Esophagus squamous epithelium (tissue), 4 donors: ENCODE data around the gene LINC00237.

Experiments
- CTCF ChIP-seq, 6 experiments: fragments of 450-650 bp in 4 of 6; fragments of 200-600 bp in 2 of 6; sonication (generic) in 2 of 6; IDR thresholded peaks; one replicate each; pipeline ENCODE4 v1.5.1; 2016 to 2019; ENCODE audit warnings: antibody characterized with exemption in 6 of 6, mild to moderate bottlenecking in 4 of 6, moderate library complexity in 4 of 6
- POLR2A ChIP-seq, 4 donors: fragments of 450-650 bp; IDR thresholded peaks; one replicate each; pipeline ENCODE4 v1.6.1; 2017; ENCODE audit warnings: antibody characterized with exemption in 4 of 4, mild to moderate bottlenecking in 4 of 4, moderate library complexity in 3 of 4

GRCh38 chr20:21047981-21048380, 58.2 kb downstream of the LINC00237 start:
- TF ChIP-seq CTCF (IDR thresholded peaks at IDR 0.05) (no peak), POLR2A (IDR thresholded peaks at IDR 0.05) (no peak)
